Smooth muscle cell (in vitro differentiated cells): Measurements from ENCODE around the gene UNC13A. TPM values are rescaled to one million over a fixed set of nuclear protein-coding genes. Genes with fewer than 3 reads are reported as not detected.
A peak's percentile ranks its signal among the peaks of the same experiment; 100 is the strongest.

ENCODE experiments used
- DNase-seq: peaks from one replicate; lab custom pipeline; 2025; ENCODE audit not compliant: unreplicated experiment; lab: John Stamatoyannopoulos, UW
- H2AFZ ChIP-seq: fragments of 200-600 bp; sonication (generic); 2 replicates; pipeline ENCODE4 v1.6.0; 2016; ENCODE audit warnings: antibody characterized with exemption, low read depth, mild to moderate bottlenecking
- H3F3A ChIP-seq: fragments of 200-600 bp; sonication (generic); 2 replicates; pipeline ENCODE4 v1.6.0; 2017; ENCODE audit warnings: antibody characterized with exemption, low read depth
- H3K27ac ChIP-seq: fragments of 200-600 bp; sonication (generic); 2 replicates; pipeline ENCODE4 v1.5.1; 2016; ENCODE audit warnings: low read depth, mild to moderate bottlenecking
- H3K27me3 ChIP-seq: fragments of 200-600 bp; sonication (generic); 2 replicates; pipeline ENCODE4 v1.6.1; 2016; ENCODE audit warnings: low read depth, mild to moderate bottlenecking
- H3K36me3 ChIP-seq: fragments of 200-600 bp; sonication (generic); 2 replicates; pipeline ENCODE4 v1.5.1; 2016; ENCODE audit warnings: low read depth
- H3K4me1 ChIP-seq: fragments of 200-600 bp; sonication (generic); 2 replicates; pipeline ENCODE4 v1.5.1; 2016; ENCODE audit warnings: low read depth
- H3K4me2 ChIP-seq: fragments of 200-600 bp; sonication (generic); 2 replicates; pipeline ENCODE4 v1.6.0; 2016; ENCODE audit warnings: mild to moderate bottlenecking
- H3K4me3 ChIP-seq: fragments of 200-600 bp; sonication (generic); 2 replicates; pipeline ENCODE4 v1.5.1; 2016; ENCODE audit warnings: mild to moderate bottlenecking
- H3K79me2 ChIP-seq: fragments of 200-600 bp; sonication (generic); 2 replicates; pipeline ENCODE4 v1.6.0; 2016; ENCODE audit warnings: low read depth, mild to moderate bottlenecking
- H3K9ac ChIP-seq: fragments of 200-600 bp; sonication (generic); 2 replicates; pipeline ENCODE4 v1.6.0; 2016; ENCODE audit warnings: low read depth
- H3K9me3 ChIP-seq: fragments of 200-600 bp; sonication (generic); replicated peaks from 2 replicates; pipeline ENCODE4 v1.5.1; 2016; ENCODE audit warnings: low read depth
- H4K20me1 ChIP-seq: fragments of 200-600 bp; sonication (generic); 2 replicates; pipeline ENCODE4 v1.6.0; 2016; ENCODE audit warnings: low read depth
- CTCF ChIP-seq: fragments of 200-600 bp; sonication (generic); IDR thresholded peaks from 2 replicates; pipeline ENCODE4 v1.5.1; 2017; ENCODE audit warnings: borderline replicate concordance, mild to moderate bottlenecking, antibody characterized with exemption; ENCODE audit not compliant: insufficient read depth, poor library complexity, severe bottlenecking
- WGBS: methylation state at CpG from one replicate; pipeline ENCODE4 v1.1.7; 2016; ENCODE audit warnings: low lambda C conversion rate; 5-methylcytosine and 5-hydroxymethylcytosine counted together
- polyA plus RNA-seq: library from polyadenylated mRNA; unstranded; fragments of >200 nt; fragmentation: Nextera tagmentation; extraction: Ambion mirVana; gene quantifications from 2 replicates; pipeline ENCODE4 v1.2.1, GENCODE V29; 2016
- total RNA-seq: library from RNA; depleted of rRNA; stranded (reverse); fragments of >200 nt; gene quantifications from 2 replicates; pipeline ENCODE4 v1.2.3, GENCODE V29; 2014

UNC13A gene
- total and polyA plus RNA-seq, 2 experiments from 2014 or later = 0.21 to 2.1 TPM

GRCh38 chr19:17726964-17727773 lies 39.0 kb upstream of the UNC13A start:
- H3K4me3 ChIP-seq = no peak overlapping the region
- WGBS = 97% methylated on average over 62 of the region's 62 CpGs
- no peaks in the 10 kb centered on the region for H3F3A ChIP-seq
- H3K27ac ChIP-seq = no peak overlapping the region
- H3K79me2 ChIP-seq = peaks cover 37% of the 10 kb centered on the region
- H4K20me1 ChIP-seq = peaks cover 52% of the 10 kb centered on the region
- TF ChIP-seq CTCF = no peak
- no peak for DNase-seq
- no peak overlapping the region for H3K4me2 ChIP-seq
- H3K4me1 ChIP-seq = no peaks in the 10 kb centered on the region
- H3K9me3 ChIP-seq = no peaks in the 10 kb centered on the region
- H3K9ac ChIP-seq = no peak overlapping the region
- no peaks in the 10 kb centered on the region for H3K27me3 ChIP-seq
- H2AFZ ChIP-seq = no peak overlapping the region
- peaks cover 11% of the 10 kb centered on the region for H3K36me3 ChIP-seq

DNA sequence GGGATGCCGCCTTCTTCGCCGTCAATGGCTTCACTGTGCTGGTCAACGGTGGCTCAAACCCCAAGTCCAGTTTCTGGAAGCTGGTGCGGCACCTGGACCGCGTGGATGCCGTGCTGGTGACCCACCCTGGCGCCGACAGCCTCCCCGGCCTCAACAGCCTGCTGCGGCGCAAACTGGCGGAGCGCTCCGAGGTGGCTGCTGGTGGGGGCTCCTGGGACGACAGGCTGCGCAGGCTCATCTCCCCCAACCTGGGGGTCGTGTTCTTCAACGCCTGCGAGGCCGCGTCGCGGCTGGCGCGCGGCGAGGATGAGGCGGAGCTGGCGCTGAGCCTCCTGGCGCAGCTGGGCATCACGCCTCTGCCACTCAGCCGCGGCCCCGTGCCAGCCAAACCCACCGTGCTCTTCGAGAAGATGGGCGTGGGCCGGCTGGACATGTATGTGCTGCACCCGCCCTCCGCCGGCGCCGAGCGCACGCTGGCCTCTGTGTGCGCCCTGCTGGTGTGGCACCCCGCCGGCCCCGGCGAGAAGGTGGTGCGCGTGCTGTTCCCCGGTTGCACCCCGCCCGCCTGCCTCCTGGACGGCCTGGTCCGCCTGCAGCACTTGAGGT lies 38.1 kb upstream of the UNC13A start:
- peaks cover 34% of the 10 kb centered on the region for H3K79me2 ChIP-seq
- no peak overlapping the region for H3K27ac ChIP-seq
- no peak overlapping the region for H2AFZ ChIP-seq
- TF ChIP-seq CTCF = no peak
- no peaks in the 10 kb centered on the region for H3K4me1 ChIP-seq
- H3F3A ChIP-seq = no peaks in the 10 kb centered on the region
- H3K27me3 ChIP-seq = no peaks in the 10 kb centered on the region
- no peak for DNase-seq
- H3K9me3 ChIP-seq = no peaks in the 10 kb centered on the region
- no peak overlapping the region for H3K9ac ChIP-seq
- peaks cover 8% of the 10 kb centered on the region for H3K36me3 ChIP-seq
- H3K4me2 ChIP-seq = no peak overlapping the region
- H4K20me1 ChIP-seq = peaks cover 52% of the 10 kb centered on the region
- no peak overlapping the region for H3K4me3 ChIP-seq
- WGBS = 98% methylated on average over 43 of the region's 59 CpGs

- no peaks in the 10 kb centered on the region for H3K27me3 ChIP-seq
- no peak overlapping the region for H2AFZ ChIP-seq
- peak; percentile 30 for TF ChIP-seq CTCF
- no peak overlapping the region for H3K4me3 ChIP-seq
- no peaks in the 10 kb centered on the region for H3K9me3 ChIP-seq
- no peak overlapping the region for H3K9ac ChIP-seq
- WGBS = 91% methylated on average over 21 of the region's 21 CpGs
- peaks cover 34% of the 10 kb centered on the region for H3K79me2 ChIP-seq
- H3K4me1 ChIP-seq = peaks cover 3% of the 10 kb centered on the region
- no peaks in the 10 kb centered on the region for H3F3A ChIP-seq
- peaks cover 54% of the 10 kb centered on the region for H4K20me1 ChIP-seq
- H3K4me2 ChIP-seq = no peak overlapping the region
- DNase-seq = no peak
- peaks cover 5% of the 10 kb centered on the region for H3K36me3 ChIP-seq
- H3K27ac ChIP-seq = no peak overlapping the region
Measured at GRCh38 chr19:17725422-17726078, 37.4 kb upstream of the UNC13A start.
